Suppressor macrophage treated with lipopolysaccharide for 1 hour (primary cell): Measurements from ENCODE around the gene IPO9.

Source experiments
- DNase-seq, 3 donors: peaks; one replicate each; pipeline ENCODE4 v3.0.0-alpha.2; 2020 to 2022

IPO9 gene

DNA sequence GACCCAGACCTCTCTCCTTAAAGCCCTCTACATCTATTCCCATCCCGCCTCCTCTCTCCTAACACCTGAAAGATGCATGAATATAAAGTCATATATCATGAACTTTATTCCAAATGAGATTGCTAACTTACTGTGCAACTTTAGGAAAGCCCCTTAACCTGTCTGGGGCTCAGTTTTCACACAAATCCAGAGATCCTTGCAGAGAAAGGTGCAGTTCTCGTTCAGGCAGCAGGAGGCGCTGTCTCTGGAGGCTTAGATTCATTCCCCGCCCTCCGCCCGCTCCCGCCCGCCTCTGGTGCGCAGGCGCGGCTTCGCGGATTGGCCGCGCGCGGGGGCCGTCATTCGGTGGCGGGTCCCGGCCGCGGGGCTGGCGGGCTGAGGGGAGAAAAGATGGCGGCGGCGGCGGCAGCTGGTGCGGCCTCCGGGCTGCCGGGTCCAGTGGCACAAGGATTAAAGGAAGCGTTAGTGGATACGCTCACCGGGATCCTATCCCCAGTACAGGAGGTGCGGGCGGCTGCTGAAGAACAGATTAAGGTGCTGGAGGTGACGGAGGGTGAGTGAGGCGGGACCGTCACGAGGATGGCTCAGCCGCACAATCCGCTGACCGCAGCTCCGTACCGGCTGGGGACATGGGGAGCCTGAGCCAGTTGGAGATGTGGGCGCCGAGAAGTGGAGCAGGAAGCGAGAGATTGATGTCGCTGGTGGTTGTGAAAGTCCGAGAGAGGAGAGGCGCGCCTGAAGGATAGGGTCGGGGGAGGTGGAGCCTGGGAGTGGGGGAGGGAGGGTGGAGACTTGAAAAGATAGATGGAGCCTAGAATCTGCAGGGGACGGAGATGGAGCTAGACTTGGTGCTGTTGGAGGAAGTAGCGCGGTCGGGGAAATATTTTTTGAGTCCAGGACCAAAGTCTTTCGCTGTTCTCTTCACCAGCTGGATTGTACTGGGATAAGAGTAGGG, at the start of gene IPO9:
Gene IPO9 (plus strand): TSS at position 338 of the 955 bp plus-strand sequence. CDS start 53 bp downstream, at position 391.
- peak; percentile 95 to 99 (median 99) for DNase-seq

- DNase-seq, result no peak
Observed at GRCh38 chr1:201779351-201779880, 49.5 kb upstream of the IPO9 start.

- DNase-seq, result peak; percentile 47 to 59 (median 57)
Observed at GRCh38 chr1:201780952-201781351, 48.0 kb upstream of the IPO9 start.

DNA sequence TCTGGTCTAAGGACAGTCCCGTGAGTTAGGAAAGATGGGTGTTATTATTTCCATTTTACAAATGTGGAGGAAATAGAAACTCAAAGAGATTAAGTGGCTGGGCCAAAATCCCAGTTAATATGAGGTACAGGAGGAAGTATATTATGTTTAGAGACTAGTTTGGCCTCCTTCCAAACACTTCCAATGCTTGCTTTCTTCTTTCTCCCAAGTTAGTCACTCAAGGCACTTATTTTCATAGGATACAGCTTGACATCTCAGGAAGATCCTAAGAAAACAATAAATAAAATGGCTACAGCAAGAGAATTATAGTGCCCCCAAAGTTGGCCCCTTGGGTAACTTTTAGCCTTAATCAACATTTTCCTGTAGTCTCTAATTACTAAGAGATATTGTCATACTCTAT, 47.5 kb upstream of the IPO9 start:
- no peak for DNase-seq

DNA sequence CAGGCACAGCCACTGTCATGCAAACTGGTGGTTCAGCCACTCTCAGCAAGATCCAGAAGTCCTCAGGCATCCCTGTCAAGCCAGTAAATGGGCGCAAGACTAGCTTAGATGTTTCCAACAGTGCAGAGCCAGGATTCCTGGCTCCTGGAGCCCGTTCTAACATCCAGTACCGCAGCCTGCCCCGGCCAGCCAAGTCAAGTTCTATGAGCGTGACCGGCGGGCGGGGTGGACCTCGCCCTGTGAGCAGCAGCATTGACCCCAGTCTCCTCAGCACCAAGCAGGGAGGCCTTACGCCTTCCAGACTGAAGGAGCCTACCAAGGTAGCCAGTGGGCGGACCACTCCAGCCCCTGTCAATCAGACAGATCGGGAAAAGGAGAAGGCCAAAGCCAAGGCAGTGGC, 46.6 kb upstream of the IPO9 start:
- no peak for DNase-seq

DNA sequence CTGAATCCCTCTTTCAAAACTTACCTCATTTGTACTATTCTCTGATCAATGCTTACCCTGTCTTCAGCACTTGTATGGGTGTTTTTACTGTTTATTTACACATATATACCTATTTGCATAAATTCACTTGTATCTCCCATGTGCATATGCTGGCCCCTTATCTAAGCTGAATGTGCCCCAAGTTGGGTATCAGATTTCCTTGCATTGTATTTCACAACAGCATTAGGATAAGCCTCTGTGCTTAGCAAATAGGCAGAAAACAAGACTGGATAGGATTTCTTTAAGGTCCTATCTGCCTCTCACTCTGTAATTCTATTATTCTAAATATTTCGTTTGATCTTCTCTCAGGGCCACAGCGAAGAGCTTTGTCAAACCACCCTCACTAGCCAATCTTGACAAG, 45.9 kb upstream of the IPO9 start:
- no peak for DNase-seq

- DNase-seq, result no peak
Observed at GRCh38 chr1:201783572-201783971, 45.4 kb upstream of the IPO9 start.

GRCh38 chr1:201785291-201785690, 43.7 kb upstream of the IPO9 start:
- no peak for DNase-seq

DNA sequence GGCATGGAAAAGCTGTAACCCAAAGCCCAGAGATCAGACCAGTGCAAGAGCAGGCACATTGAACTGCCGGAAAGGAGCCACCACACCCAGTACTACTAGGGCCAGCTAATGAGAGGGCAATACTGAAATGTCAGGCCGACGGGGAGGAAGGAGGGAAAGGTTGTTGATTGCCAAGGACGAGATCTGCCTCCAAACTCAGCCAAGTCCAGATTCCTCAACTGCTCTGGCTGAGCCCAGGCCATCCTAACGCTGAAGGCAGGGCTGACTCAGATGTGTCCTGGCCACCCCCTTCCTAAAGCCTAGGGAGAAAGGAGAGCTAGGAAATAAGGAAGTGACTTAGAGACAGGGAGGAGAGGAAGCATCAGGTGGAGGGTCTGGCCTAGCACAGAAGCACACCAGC, 42.1 kb upstream of the IPO9 start:
- DNase-seq, result peak in 1 of 3 donors; percentile 21

DNA sequence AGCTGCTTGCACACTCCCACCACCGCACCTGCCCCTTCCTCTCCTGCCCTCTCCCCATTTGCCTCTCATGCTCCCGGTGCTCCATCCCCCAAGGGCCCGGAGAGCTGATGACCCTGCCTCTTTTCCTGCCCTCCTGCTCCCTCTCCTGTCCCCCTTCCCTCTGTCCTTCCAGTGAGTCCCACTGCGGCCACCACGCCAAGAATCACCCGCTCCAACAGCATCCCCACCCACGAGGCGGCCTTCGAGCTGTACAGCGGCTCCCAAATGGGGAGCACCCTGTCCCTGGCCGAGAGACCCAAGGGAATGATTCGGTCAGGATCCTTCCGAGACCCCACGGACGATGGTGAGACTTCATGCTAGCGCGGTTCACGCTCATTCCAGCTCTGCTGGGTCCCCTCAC, 40.7 kb upstream of the IPO9 start:
- DNase-seq, result no peak

DNA sequence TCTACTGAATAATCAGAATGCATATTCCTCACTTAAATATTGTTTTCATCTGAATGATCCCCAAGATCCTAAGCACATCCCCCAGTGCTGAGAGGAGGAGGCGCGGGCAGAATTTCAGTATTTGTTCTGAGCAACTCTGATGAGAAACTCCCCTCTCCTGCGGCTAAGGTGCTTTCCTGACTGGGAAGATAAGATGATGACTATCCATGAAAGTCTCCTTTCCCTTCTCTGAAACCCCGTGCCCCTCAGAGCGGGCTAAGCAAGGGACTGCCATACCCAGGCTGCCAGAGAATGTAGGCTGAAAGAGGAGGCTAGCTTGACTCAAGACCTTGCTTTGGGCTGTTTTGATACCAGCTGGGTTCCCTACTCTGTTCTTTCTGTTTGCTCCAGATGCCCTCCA, 39.7 kb upstream of the IPO9 start:
- DNase-seq, result no peak

GRCh38 chr1:201790261-201790660, 38.7 kb upstream of the IPO9 start:
- DNase-seq, result peak in 1 of 3 donors; percentile 23

GRCh38 chr1:201791051-201791778, 37.7 kb upstream of the IPO9 start:
- DNase-seq, result peak; percentile 14 to 23 (median 17)

DNA sequence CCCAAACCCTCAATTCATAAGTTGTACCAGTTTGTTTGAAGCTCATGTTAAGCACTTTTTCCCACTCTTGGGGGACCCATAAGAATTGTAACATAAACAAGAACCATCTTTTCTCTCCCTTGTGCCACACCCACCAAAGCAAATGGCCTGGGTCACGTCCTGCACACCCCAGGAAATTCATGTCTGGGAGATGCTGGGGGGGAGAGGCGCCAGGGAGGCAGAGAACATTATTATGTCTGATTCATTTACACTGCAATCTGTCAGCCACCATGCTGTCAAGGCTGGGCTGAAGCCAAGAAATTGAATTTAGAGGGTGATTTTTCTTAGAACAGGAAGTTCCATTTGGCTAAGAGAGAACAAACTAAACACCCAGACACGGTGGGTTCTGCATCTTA, 37.2 kb upstream of the IPO9 start:
- DNase-seq, result peak; percentile 56 to 67 (median 65)

- peak; percentile 82 to 89 (median 84) for DNase-seq
Observed at GRCh38 chr1:201792534-201793305, 36.2 kb upstream of the IPO9 start.

DNA sequence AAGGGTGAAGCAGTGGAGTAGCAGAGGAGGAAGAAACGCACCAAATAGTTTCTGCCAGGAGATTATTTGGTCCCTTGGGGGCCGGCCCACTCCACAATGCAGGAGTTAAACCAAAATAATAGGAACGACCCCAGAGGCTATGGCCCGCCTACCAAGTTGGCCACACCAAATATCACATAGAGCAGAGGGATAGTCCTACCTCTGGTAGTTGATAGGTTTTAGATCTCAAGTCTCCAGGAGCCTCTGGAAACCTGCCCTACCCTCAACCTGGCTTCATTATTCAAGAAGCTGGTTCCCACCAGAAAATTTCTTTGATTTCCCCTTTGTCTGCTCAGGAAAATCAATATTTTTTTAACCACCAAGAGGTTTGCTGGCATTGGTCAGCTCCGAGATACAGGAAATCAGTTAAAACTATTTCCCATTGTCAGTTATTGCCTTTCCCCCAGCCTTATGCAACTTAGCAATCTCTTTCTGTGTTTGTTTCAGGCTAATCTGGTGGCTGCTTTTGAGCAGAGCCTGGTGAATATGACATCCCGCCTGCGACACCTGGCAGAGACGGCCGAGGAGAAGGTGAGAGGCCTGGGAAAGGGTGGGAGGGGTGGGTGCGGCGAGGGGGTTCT, 35.5 kb upstream of the IPO9 start:
- no peak for DNase-seq

DNA sequence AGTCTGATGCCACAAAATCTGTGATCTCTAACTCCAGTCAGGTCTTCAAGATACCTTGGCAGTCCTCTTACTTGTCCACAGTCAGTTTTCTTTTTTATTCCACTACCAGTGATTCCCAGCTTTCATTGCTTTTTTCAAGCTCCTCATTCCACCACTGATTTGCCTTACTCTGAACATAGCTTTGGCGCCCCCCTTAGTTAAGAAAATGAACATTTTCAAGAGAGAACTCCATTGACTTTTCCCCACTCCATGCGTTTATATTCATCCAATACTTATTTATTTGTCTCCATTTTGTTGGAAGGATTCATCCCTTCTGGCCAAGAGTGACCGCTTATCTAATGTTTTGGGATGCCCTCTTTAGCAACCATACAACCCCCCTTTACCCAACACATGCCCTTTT, 33.9 kb upstream of the IPO9 start:
- peak; percentile 41 to 63 (median 60) for DNase-seq

GRCh38 chr1:201800246-201800645, 28.7 kb upstream of the IPO9 start:
- no peak for DNase-seq

DNA sequence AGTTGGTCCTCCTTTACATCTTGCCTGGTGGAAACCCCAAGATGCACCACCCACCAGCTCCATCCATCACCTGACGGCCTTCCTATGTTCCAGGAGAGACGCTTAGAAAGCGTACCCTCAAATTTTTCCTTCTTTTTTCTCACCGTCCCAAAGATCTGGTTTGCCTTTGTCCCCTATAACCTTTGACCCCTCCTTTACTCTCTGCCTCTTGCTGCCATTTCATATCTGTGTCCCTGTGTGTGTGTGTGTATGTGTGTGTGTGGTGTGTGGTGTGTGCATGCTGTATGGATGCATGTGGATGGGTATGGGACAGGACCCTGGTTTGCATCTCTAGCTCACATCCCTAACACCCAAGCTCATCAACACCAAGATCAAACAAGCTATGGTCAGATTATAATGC, 22.2 kb upstream of the IPO9 start:
- no peak for DNase-seq

DNA sequence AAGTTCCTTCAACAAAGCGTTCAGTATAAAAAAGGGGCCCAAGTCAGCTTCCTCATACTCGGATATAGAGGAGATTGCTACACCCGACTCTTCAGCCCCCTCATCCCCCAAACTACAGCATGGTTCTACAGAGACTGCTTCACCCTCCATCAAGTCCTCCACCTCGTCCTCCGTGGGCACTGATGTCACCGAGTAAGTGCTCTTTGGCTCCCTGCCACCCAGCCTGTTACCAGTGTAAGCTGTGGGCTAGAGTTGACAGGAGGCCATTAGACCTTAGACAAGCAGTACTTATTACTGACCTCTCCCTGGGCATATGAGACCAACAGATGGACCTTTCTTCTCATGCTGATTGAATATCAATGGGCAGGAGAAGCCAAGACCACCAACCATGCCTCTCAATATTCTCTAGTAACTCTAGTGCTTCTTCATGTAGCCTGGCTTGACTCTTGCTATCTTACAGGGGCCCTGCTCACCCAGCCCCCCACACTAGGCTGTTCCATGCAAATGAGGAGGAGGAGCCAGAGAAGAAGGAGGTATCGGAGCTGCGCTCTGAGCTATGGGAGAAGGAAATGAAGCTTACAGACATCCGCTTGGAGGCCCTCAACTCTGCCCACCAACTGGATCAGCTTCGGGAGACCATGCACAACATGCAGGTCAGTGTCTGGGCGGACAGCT, 20.9 kb upstream of the IPO9 start:
- DNase-seq, result no peak

GRCh38 chr1:201808633-201808990, 20.3 kb upstream of the IPO9 start:
- no peak for DNase-seq

DNA sequence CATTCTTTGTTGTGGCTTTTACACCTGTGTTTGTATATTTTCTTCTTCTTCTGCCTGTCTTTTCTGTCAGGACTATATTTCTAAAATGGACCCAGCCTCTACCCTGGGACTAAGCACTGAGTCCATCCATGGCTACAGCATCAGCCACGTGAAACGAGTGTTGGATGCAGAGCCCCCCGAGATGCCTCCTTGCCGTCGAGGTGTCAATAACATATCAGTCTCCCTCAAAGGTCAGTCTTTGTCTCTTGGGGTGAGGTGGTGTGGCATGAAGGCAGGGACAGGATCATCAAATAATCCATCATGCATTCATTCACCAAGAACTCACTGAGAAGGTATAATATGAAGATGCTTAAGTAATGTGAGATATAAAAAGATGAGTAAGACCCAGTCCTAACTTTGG, 19.1 kb upstream of the IPO9 start:
- DNase-seq, result no peak
